HG03520 (cell line): ENCODE measurements around the gene KTI12.
"Not testable (repeated sequence)": the region's sequence is repeated elsewhere in the genome, so short reads cannot be mapped to it uniquely, and the experiment has no call there.

Source experiments
- ATAC-seq: cut with Tn5 transposase; IDR thresholded peaks from one replicate; pipeline ENCODE4 v1.9.1; 2021; ENCODE audit warnings: mild to moderate bottlenecking, moderate library complexity; ENCODE audit not compliant: unreplicated experiment

Gene KTI12, protein sequence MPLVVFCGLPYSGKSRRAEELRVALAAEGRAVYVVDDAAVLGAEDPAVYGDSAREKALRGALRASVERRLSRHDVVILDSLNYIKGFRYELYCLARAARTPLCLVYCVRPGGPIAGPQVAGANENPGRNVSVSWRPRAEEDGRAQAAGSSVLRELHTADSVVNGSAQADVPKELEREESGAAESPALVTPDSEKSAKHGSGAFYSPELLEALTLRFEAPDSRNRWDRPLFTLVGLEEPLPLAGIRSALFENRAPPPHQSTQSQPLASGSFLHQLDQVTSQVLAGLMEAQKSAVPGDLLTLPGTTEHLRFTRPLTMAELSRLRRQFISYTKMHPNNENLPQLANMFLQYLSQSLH

DNA sequence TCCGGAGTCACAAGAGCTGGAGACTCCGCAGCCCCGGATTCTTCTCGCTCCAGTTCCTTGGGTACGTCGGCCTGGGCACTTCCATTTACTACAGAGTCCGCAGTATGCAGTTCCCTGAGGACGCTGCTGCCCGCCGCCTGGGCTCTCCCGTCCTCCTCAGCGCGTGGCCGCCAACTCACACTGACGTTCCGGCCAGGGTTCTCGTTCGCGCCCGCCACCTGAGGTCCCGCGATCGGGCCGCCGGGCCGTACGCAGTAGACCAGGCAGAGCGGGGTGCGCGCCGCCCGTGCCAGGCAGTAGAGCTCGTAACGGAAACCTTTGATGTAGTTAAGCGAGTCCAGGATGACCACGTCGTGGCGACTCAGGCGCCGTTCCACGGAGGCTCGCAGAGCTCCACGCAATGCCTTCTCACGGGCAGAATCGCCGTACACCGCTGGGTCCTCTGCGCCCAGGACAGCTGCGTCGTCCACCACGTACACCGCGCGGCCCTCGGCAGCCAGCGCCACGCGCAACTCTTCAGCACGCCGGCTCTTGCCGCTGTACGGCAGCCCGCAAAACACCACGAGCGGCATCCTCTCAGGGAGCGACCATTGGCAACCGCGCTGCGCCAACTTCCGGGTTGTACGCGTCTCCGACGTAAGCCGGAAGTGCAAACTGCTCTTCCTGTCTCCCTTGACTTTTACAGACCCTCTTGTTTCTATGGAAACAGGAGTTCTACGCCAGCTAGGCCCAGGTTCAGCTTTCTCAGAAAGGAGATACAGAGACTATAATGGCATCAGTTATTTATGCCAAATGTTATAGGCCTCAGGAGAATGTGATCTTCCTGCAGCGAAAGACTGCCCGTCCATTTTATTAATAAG, at the start of gene KTI12:
KTI12 (minus strand) TSS at position 621 of the 860 bp plus-strand sequence; CDS start at position 572, 49 bp downstream.
- peak; percentile 84 for ATAC-seq

DNA sequence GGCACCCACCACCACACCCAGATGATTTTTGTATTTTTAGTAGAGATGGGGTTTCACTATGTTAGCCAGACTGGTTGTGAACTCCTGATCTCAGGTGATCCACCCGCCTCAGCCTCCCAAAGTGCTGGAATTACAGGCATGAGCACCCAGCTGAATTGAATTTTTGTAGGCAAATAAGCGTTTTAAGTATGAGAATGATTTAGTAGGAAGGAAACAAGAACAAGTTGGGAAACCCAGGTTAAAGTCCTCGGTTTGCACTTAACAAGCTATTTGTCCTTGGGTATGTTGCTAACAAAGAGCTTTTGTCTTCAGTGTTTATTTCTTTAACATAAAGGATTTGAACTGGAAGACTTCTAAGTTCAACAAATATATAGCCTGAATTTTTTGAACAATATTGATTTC, 46.4 kb upstream of the KTI12 start:
- no peak for ATAC-seq

GRCh38 chr1:52077277-52077676, 43.7 kb upstream of the KTI12 start:
- not testable (repeated sequence) for ATAC-seq

GRCh38 chr1:52072291-52072690, 38.7 kb upstream of the KTI12 start:
- no peak for ATAC-seq

- no peak for ATAC-seq
Measured at GRCh38 chr1:52070704-52071103, 37.1 kb upstream of the KTI12 start.

DNA sequence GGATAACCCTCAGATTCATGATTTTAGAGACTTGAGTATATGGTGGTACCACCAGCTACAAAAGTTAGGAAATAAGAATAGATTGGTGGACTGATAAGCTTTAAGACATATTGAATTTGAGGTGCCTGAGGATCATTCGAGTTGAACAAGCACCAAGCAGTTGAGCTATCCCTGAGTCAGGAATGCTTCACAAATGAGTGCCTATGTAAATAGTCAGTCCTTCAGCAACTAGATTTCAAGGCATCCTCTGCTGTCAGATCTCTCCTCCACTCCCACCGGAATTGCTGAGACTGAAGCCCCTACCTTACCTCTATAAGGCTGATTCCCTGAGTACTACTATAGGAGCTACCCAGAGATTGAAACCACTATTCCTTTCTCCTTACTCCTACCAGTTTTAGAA, 29.6 kb upstream of the KTI12 start:
- no peak for ATAC-seq

GRCh38 chr1:52060822-52061221, 27.2 kb upstream of the KTI12 start:
- no peak for ATAC-seq

GRCh38 chr1:52059888-52060287, 26.3 kb upstream of the KTI12 start:
- no peak for ATAC-seq

DNA sequence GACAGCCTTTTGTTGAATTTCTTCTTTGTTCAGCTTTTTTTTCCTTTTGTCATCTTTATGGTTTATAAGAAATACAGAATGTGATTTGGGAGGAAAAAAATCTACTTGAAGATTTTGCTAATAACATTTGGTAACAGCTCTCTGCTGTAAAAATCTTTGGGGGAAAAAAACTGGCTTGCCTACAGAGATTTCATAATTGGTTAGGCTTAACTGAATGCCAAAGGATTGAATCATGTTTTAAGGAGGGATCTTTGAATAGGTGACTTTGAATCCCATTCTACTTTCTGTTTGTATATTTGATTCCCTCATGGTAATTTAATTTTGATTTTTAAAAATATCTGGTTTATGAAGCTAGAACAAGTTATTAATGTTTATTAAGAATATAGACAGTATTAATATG, 25.7 kb upstream of the KTI12 start:
- no peak for ATAC-seq

DNA sequence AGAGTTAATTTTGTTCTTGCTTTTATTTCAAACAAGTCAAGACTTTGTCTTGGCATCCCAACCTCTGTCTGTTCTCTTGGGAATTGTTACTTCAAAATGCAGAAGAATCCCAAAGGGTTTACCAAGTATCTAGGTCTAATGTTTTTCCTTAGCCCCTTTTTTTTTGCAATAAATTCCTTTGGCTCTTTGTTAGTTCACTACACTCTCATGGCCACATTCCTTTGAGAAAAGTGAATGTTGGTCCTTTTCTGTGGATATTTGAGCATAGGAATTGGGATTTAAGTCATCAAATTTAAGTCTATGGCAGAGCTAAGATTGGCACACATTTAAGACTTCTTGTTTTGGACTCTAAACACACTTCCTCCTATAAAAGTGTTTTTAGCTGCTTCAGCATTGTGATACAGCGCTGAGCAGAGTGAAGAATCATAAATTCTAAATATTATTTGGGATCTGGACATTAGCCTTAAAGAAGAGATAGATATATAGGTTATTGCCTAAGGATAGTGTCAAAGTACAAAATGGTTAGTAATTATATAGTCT, 24.3 kb upstream of the KTI12 start:
- ATAC-seq, result no peak

GRCh38 chr1:52057255-52057654, 23.6 kb upstream of the KTI12 start:
- no peak for ATAC-seq

DNA sequence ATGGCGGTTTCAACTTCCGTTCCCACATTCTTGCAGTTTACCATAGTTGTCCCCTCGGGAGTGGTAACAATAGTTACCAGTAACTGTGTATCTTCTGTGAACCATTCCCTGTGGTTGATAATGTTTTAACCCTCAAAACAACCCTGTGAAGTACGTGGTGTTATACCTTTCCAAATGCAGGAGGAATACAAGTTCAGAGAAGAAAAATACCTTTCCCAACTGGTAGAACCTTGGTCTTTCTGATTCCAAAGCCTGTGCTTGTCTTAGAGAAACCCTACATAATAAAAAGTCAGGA, 23.3 kb upstream of the KTI12 start:
- ATAC-seq, result peak; percentile 19

DNA sequence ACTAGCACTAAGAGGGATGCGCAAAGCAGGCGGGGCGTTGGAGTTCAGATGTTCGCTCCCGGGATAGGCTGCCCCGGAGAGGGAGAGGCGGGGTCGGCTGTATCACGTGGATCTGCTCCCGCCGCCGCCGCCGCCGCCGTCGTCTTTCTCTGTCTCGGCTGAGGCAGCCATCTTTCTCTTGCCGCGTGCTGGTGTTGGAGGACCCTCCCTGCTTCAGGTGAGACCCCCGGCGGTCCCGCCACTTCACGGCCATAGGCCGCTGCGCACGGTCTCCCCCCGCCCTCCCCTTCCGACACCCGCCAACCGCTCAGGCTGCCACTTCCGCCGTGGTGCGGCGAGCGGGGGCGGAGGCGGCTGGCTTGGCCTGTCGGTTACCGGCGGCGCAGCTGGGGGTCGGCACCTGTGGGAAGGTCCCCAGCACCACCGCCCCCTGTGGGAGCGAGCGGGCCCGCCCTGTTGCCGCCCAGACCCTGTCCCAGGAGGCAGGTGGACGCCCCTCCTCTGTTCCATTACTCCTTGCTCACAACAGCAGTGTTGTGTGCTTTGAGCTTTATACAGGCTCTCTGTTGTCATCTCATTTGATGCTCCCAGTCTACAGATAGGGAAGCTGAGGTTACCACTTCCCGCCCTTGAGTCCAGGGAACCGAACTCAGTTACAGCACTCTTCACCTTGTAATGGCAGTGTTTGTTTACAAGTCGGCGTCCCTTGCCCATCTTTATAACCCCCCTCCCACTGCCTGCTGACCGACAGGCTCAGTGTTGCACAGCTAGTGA, 22.7 kb upstream of the KTI12 start, which contains the start of gene BTF3L4:
BTF3L4 (plus strand) TSS at position 133 of the 774 bp plus-strand sequence. CDS start 3,553 bp downstream, outside the sequence.
- ATAC-seq, result peak; percentile 89

GRCh38 chr1:52055866-52056162, 22.2 kb upstream of the KTI12 start:
- no peak for ATAC-seq

DNA sequence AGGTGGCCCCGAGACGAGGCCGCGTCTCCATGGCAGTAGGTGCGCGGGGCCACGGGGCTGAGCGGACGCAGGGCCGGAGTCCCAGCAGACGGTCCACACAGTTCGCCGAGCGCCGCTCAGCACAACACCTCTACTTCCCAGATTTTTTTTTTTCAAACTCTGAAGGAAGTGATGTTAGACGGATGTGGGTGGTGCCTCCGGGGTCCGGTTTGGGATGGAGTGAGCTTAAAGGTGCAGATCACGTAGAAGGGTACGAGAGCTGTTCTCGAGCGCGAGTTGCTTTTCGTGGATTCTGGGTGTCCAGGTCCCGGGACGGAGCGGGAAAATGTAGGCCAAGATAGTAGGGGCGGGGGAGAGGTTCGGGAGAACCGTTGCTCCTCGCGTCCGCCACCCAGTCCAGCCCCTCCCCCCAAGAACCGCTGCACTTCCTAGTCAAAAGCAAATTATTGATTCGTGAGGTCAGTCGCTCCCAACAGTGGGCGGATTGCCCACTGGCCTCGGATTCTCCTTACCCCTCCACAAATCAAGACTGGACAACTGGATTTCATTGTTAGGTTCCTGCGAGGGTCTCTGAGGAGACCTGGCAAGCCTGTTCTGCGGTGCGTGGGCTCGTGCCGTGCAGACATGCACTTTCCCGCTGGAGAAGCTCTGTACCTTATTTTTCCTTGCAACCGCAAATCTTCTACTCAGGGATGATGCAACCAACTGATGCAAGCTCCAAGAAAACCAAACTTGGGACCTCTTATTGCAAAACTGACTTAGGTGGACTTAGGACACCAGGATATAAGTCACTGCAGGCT, 21.7 kb upstream of the KTI12 start, which contains the start of gene TXNDC12:
TXNDC12 (minus strand) TSS at position 126 of the 800 bp plus-strand sequence; CDS start at position 31, 95 bp downstream.
- ATAC-seq, result no peak

- ATAC-seq, result no peak
Measured at GRCh38 chr1:52054496-52055065, 21.0 kb upstream of the KTI12 start.

GRCh38 chr1:52053862-52054261, 20.3 kb upstream of the KTI12 start:
- ATAC-seq, result no peak

- not testable (repeated sequence) for ATAC-seq
Measured at GRCh38 chr1:52049337-52049736, 15.7 kb upstream of the KTI12 start.

- ATAC-seq, result not testable (repeated sequence)
Measured at GRCh38 chr1:52045666-52046195, 12.1 kb upstream of the KTI12 start.

- no peak for ATAC-seq
Measured at GRCh38 chr1:52045236-52045635, 11.6 kb upstream of the KTI12 start.
